TTC549 (cell line): ENCODE data around the gene CAMK2B.

Experiments used
- FAIRE-seq: peaks from 2 replicates; lab custom pipeline; 2012; peaks lifted over from hg19 to GRCh38; lab: Jason Lieb, UNC

The CAMK2B gene

DNA sequence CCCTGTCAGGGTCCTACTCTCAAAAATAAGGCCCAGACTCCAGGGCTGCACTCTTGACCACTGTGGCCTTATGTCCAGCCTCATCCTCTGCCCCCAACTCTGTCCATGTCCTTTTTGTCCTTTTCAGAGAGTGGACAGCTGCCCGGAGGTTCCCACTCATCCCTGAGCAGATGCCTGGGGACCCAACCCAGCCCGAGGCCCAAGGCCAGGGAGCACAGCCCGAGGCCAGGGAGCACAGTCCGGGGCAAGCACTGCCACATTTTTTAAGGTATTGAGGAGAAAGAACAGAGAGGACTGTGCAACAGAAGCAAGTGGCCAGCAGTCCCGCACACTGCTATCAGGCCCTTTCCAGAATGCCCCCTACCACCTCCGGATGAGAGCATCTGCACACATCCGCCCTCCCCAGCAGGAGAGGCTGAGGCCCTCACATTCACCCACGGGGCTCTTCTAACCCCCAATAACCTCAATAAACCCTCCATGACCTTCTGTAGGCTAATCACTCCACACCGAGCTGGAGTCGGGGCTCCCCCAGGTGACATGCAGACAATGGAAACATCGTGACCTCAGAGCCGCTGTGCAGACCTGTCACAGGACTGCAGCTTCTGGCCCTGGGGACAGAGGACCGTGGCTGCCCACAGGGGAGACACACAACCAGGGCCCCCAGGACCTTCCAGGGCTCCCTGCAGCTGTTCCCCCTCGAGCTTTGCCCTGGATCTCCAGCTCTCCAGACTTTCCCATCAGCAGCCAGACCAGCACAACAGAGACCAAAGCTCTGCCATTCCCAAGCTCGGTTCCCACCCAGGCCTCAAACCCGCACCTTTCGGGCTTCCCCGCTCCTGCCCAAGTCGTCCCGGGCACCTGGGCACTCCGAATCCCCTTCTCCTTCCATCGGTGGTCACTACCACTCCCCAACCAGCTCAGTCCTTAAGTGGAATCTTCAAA, 51.4 kb downstream of the CAMK2B start:
- no peak for FAIRE-seq

DNA sequence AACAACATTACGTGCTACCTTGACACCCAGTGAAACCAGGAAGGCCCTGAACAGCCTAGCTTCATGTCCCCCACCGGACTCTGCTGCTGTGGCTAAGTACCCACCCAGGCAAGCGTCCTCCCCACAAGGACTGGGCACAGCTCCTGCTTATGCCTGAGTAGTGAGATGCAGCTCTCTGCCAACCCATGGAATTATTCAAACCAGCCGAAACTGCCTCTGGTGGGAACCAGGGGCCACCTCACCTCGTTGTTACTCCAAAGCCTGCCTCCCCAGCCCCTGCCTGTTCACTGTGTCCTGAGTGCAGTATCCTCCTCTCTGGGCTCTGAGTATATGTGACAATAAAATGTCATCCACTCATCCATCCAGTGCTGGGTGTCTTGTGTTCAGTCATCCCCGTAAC, 52.4 kb downstream of the CAMK2B start:
- no peak for FAIRE-seq

GRCh38 chr7:44272456-44272855, 52.9 kb downstream of the CAMK2B start:
- FAIRE-seq: no peak

DNA sequence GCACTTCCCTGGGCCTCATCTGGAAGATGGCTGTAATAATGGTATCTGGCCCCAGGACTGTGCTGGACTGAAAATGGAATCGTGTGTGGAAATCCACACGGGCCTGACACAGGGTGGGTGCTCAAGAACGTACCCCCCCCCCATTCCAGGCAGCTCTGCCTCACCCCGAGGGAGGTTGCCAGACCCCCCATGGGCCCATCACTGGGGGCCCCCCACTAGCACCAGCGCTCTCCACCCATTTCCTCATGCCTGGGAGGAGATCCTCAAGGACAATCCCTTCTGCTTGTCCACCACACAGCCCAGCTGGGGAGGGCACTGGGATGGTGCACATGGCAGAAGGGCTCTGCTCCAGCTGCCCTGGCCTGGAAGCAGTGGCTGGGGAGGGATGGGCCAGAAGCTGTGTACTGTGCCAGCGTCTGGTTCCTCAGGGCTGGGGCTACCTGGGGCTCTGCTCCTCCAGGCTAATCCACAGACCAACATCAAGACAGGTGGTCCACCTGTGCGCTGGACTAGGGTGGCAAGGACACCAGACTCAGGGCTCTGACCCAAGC, 55.4 kb downstream of the CAMK2B start:
- FAIRE-seq: no peak

- FAIRE-seq: no peak
These were observed 56.0 kb downstream of the CAMK2B start for GRCh38 chr7:44269417-44269816.

DNA sequence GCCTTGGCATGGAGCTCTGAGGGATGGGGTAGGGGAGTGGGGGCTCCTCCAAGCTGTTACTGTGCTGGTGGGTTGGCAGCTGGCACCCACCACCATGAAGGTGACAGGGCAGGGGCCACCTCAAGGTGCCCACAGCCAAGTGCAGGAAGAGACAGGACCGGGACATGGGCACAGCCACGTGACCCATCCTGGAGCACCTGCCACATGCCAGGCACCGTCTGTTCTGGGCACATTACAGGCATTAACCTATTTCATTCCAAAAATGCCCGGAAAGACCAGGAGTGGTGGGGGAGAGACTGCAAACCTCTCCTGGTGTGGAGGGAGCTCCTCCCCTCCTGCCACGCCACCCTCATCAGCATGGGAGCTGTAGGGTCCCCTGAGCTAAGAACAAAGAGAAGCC, 56.7 kb downstream of the CAMK2B start:
- FAIRE-seq: no peak

DNA sequence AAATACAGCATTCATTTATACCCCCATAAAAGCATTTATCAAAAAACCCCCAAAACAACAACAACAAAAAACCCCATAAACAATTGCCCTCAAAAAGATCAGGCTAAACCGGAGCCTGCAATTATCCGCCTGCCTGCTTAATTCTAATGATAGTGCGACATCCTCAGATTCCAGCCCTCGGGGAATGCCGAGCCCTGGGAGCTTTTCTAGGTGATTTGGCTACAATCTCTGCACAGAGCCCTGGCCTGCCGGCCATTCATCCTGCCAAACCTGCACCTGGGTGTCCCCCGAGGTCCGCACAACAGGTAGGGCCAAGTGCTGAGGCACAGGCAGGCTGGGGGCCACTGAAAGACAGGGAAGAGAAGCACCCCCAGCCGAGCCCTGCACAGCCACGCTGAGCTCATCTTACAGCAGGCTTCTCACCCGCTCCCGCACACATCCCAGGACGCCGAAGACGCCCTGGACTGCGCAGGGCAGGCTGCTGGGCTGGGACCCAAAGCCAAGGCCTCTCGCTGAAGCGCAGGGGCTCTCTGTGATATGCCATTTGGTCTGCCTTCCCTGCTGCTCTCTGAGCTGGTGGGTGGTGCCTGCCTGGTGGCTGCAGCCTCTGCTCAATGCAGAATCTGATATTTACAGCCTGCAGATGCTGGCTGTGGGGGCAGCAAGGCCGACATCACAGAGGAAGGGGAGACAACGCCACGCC, 57.5 kb downstream of the CAMK2B start:
- no peak for FAIRE-seq

DNA sequence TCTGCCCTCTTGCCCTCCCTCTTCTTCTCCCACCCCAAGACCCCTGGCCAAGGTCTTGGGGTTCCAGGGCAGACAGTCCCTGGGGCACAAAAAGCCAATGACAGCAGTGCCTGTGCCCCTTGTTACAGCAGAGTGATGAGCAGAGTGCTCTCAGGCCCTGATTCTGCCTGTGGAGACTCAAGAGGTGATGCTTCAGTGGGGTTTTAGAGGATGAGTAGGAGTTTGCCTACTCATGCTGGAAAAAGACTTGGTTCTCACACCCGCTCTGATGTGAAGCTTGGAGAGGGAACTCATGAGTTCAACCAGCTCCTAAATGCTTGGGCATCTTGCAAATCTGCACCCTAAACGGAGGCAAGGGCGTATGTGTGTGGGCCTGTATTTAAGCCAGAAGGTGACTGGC, 58.2 kb downstream of the CAMK2B start:
- no peak for FAIRE-seq

- no peak for FAIRE-seq
These were observed 58.9 kb downstream of the CAMK2B start for GRCh38 chr7:44266526-44266925.

- FAIRE-seq: no peak
These were observed 59.7 kb downstream of the CAMK2B start for GRCh38 chr7:44265728-44266127.

DNA sequence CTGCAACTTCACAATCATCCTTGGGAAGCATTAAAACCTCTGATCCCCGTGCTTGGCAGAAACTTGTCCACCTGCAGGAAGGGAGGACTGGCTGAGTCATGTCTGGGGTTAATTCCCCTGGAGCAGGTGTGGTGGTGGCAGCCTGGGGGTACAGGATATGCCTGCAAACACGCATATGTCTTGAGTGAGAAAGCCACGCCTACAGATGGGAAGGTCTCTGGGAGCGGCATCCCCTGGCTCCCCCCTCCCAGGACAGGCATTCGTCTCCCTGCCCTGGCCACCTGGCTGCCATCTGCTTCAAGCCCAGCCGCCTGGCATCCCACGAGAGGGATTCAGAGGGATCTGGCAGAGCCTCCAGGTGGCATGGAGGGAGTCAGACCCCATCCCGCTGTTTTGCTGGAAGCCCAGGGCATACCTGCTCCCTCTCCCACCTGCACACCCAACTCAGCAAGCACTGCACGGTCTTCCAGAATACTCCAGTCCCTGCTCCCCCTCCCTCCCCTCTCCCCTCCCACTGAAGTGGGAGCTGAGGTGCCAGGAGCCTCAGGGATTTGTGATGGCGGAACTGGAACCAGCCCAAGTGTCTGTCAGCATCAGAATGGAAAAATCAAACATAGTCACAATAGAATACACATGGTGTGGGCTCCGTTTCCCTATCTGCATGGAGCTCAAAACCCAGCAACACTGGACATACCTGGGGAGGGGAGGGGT, 61.0 kb downstream of the CAMK2B start:
- FAIRE-seq: no peak

DNA sequence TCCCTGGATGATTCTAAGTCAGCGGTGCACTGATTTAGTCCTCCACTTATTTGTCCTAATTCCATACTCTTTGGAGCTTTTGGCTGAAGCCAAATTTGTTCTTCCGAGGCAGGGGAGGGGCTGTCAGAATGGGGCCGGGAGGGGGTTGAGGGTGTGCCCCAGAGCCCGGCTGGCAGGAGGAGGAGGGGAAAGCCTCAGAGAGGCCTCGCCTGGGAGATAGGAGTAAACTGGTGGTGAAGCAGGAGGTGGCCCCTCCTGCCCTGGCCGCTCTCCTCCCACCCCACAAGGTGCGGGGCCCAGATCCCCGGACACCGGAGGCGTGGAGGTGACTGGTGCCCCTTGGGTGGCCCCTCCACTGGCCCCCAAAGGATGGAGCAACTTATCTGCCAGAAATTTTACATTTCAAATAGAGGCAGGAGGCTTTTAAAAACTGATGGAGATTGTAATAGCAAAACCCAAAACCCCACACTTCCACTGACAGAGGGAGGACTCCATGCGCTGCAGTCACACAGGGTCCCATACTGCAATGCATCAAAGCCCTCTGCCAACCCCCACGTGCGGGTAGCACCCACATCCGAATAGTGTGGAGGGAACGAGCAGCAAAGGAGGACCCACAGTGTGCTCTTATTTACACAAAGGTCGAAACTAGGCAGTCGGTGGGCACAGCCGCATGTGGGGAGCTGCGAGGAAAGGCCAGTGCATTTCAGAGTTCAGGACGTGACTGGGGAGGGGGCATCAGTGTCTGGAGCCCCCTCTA, 61.9 kb downstream of the CAMK2B start:
- FAIRE-seq: no peak

GRCh38 chr7:44262031-44262430, 63.4 kb downstream of the CAMK2B start:
- no peak for FAIRE-seq

DNA sequence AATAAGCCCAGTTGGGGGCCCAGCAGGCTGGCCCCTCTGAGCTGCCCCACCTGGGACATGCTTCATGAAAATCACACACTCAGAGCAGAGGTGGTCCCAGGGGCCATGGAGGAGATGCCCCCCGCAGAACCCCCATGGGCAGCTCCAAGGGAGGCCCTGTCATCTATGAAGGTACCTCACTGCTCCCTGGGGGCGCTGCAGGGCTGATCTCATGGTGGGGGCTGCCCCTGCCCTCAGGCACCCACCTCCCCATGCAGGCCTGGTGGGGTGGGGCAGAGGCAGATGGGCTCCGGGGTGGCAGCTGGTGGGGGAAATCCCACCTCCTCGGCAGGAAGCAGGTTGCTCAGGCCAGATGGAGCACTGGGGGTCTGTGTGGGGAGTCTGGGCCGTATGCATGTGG, 64.2 kb downstream of the CAMK2B start:
- FAIRE-seq: no peak

GRCh38 chr7:44259547-44260457, 65.6 kb downstream of the CAMK2B start:
- no peak for FAIRE-seq

DNA sequence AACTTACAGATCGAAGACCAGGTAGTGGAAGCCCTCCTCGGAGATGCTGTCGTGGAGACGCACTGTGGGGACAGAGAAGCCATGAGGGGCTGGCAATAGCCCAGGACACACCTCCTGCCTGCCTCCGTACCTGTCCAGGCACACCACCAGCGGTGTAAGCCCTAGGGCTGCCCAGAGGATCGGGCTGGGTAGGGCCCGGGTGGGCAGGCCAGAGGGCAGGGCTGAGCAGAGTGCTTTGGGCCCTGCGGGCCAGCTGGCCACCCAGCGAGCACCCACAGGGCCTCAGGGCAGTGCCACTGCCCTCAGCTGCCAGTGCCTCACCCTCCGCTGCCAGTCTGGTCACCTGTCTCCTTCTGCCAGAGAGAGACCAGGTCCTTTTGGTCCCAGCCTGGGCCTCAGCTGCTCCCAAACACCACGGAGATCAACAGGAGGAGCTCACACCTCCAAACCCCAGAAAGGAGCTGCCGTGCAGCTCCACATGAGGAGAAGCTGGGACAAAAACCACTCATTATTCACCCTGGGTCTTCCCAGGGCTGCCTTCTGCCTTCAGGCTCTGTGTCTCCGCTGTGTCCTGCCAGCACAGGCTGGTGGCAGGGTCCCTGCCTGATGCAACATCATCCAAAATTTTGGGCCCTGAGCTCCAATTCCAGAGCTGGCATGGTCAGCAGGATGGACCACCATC, 66.4 kb downstream of the CAMK2B start:
- FAIRE-seq: no peak

DNA sequence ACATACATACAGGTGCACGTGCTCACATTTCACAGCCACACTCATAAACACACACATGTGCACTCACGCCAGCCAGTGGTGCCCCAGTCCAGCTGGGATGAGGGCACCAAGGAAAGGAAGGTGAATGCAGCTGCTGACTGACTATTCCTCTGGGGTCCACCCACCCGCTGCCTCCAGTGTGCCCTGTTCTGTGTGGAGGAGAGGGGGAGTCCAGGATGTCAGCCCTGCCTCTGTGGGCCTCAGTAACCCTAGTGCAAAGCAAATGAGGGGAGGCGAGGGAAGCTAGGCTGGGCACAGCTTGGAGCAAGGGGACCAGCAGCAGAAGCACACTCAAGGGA, 67.0 kb downstream of the CAMK2B start:
- no peak for FAIRE-seq

GRCh38 chr7:44257618-44258422, 67.6 kb downstream of the CAMK2B start:
- FAIRE-seq: no peak

DNA sequence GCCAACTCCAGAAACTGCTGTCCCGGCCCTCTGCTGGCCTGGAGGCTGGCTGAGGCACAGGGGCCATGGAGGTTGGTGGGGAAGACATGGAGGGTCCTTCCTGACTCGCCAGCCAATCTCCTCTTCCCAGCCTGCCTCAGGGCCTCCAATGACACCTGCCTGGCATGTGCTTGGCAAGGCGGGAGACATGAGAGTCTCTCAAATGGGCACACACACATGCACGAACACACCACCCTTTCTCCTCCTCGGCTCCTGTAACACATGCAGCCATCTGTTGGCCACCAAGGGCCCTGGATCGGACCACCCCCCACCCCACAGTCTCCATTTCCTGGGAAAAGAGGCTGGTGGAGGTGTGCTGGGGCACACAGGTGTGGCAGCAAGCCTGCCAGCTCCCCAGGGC, 68.2 kb downstream of the CAMK2B start:
- no peak for FAIRE-seq

DNA sequence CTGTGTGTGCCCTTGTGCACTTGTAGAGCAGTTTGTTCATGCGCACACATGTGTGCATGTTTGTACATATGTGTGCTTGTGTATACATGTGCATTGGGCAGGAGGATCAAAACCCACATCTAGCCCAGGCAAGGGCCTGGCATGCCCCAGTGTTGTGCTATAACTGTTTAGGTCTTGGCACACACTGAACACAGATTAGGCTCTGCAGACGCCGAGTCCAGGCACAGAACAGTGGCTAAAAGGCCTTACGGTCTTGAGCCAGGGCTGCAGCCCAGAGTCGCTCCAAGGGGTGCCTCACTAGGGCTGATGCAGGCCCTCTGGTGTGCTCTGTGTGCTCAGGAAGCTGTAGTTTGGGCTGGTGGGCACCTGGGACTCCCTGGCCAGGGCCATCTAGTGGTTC, 68.9 kb downstream of the CAMK2B start:
- no peak for FAIRE-seq
